ENCODE measurements around the gene ZNF346. TPM values are rescaled to one million over a fixed set of nuclear protein-coding genes. Genes with fewer than 3 reads are reported as not detected.

ZNF346 gene
- total and polyA plus RNA-seq, 8 donors, result 4.7 to 122 (median 16.4) TPM

DNA sequence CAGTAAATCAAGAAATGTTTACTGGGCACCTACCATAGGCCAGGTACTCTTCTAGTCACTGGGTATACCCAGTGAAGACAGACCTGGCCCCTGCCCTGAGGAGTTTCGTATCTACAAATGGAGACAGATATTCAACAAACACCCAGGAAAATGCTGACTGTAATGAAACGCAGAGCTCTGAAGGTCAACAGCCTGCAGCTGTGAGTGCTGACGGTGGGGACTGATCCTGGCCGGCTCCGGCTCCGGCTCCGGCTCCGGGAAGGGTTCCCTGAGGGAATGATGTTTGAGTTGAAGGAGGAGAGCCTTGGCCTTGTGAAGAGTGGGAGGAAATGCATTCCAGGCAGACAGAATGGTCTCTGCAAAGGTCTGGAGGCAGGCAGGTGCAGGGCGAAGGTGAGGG is 87.3 kb downstream of the ZNF346 start:
- H3K4me1 ChIP-seq, result peaks cover 0 to 33% (median 19%) of the 10 kb centered on the region in 4 donors
- TF ChIP-seq POLR2AphosphoS5 (IDR thresholded peaks at IDR 0.05), result no peak
- TF ChIP-seq POLR2A (IDR thresholded peaks at IDR 0.05), result no peak
- TF ChIP-seq EP300 (IDR thresholded peaks at IDR 0.05), result no peak
- TF ChIP-seq, protein P1, sequence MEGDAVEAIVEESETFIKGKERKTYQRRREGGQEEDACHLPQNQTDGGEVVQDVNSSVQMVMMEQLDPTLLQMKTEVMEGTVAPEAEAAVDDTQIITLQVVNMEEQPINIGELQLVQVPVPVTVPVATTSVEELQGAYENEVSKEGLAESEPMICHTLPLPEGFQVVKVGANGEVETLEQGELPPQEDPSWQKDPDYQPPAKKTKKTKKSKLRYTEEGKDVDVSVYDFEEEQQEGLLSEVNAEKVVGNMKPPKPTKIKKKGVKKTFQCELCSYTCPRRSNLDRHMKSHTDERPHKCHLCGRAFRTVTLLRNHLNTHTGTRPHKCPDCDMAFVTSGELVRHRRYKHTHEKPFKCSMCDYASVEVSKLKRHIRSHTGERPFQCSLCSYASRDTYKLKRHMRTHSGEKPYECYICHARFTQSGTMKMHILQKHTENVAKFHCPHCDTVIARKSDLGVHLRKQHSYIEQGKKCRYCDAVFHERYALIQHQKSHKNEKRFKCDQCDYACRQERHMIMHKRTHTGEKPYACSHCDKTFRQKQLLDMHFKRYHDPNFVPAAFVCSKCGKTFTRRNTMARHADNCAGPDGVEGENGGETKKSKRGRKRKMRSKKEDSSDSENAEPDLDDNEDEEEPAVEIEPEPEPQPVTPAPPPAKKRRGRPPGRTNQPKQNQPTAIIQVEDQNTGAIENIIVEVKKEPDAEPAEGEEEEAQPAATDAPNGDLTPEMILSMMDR (IDR thresholded peaks at IDR 0.05), result no peak
- no peak overlapping the region for H3K4me3 ChIP-seq
- H3K36me3 ChIP-seq, result no peaks in the 10 kb centered on the region
- H3K27ac ChIP-seq, result no peak overlapping the region
- H3K9me3 ChIP-seq, result no peaks in the 10 kb centered on the region
- 33 to 53% (median 37%) methylated on average over 9 of the region's 9 CpGs for WGBS, 5 donors
- intact Hi-C loops (cut with DNase I; ENCODE audit: low total_unique reads), result loop anchor here (5.0 kb wide), 1 partner anchor 38 kb away; no protein-coding TSS in a partner anchor
- no peaks in the 10 kb centered on the region for H3K27me3 ChIP-seq
- peak in 1 of 2 donors; percentile 77 for DNase-seq

DNA sequence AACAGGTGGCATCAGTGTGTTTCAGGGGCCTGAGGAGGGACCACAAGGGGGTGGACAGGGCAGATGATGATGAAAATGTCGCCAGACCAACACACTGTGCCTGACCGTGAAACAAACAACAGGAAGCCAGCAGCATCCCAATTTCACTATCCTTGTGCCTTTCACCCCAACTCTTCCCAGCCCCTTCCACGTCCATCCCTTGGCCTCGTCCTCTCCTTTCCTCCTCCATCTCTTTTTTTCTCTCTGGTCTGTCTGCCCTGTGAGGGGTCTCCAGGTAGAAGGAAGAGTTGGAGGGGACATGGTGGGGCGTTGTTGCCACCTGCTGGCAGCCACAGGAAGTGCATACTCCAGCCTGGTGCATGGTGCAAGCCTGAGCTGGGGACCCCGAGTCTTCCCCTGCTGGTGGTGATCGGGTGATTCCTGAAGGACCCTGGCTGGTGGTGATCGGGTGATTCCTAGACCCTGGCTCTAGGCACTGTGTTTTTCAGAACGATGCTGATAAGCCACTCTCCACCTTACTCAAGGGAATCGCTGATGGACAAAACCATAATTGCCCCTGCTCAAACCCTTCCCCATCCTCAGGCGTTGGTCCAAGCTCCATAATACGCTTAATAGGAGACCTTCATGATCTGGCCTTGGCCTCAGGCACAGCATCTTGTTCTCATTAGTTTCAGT is 89.4 kb downstream of the ZNF346 start:
- WGBS, 5 donors, result 16 to 26% (median 18%) methylated on average over 12 of the region's 12 CpGs
- H3K27me3 ChIP-seq, result no peaks in the 10 kb centered on the region
- intact Hi-C loops (cut with DNase I; ENCODE audit: low total_unique reads), result loop anchor here (5.0 kb wide), 1 partner anchor 40 kb away; no protein-coding TSS in a partner anchor
- TF ChIP-seq EP300 (IDR thresholded peaks at IDR 0.05), result no peak
- no peak for TF ChIP-seq POLR2AphosphoS5 (IDR thresholded peaks at IDR 0.05)
- TF ChIP-seq, protein P1 (IDR thresholded peaks at IDR 0.05), result peak in 5 of 7 experiments; percentile 89 to 98 (median 92)
- TF ChIP-seq POLR2A (IDR thresholded peaks at IDR 0.05), result no peak
- no peak overlapping the region for H3K27ac ChIP-seq
- H3K36me3 ChIP-seq, result no peaks in the 10 kb centered on the region
- no peaks in the 10 kb centered on the region for H3K9me3 ChIP-seq
- peak; percentile 51 to 82 for DNase-seq
- no peak overlapping the region for H3K4me3 ChIP-seq
- H3K4me1 ChIP-seq, result peaks cover 0 to 45% (median 28%) of the 10 kb centered on the region in 4 donors

DNA sequence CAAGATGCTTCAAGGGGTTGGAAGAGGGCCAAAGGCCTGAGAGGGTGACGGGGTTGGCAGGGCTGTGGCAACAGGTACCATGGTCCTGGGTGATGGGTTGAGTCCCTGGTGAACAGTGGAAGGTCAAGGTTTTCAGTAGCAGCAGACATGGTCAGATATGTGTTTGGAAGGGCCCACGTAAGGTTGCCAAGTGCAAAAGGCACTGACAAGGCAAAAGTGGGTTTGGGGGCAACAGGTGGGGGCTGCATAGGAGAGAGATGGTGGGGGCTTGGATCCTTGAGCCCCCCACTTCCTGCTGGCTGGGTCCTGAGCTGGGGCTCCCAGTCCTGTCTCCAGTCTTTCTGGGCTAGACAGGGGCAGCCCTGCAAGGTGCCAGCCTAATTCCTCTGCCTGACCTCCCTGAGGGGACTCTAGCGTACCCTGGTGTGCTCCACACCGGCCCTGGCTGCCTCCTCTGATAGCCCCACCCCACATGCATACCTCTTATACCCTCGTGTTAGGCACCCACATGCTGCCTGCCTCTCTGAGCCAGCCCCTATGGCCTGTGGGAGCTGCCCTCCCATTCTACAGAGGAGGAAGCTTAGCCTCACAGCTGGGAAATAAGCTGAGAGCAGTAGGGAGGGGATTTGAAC is 90.2 kb downstream of the ZNF346 start:
- no peaks in the 10 kb centered on the region for H3K36me3 ChIP-seq
- TF ChIP-seq POLR2A (IDR thresholded peaks at IDR 0.05) (no peak), POLR2AphosphoS5 (IDR thresholded peaks at IDR 0.05) (no peak), EP300 (IDR thresholded peaks at IDR 0.05) (no peak)
- TF ChIP-seq, protein P1 (IDR thresholded peaks at IDR 0.05), result no peak
- peaks cover 0 to 50% (median 32%) of the 10 kb centered on the region in 4 donors for H3K4me1 ChIP-seq
- intact Hi-C loops (cut with DNase I; ENCODE audit: low total_unique reads), result loop anchor here (5.0 kb wide), 1 partner anchor 40 kb away; no protein-coding TSS in a partner anchor
- DNase-seq, result no peak
- no peaks in the 10 kb centered on the region for H3K9me3 ChIP-seq
- 59 to 76% (median 72%) methylated on average over 4 to 5 of the region's 5 CpGs for WGBS, 5 donors
- no peaks in the 10 kb centered on the region for H3K27me3 ChIP-seq
- no peak overlapping the region for H3K4me3 ChIP-seq
- no peak overlapping the region for H3K27ac ChIP-seq

DNA sequence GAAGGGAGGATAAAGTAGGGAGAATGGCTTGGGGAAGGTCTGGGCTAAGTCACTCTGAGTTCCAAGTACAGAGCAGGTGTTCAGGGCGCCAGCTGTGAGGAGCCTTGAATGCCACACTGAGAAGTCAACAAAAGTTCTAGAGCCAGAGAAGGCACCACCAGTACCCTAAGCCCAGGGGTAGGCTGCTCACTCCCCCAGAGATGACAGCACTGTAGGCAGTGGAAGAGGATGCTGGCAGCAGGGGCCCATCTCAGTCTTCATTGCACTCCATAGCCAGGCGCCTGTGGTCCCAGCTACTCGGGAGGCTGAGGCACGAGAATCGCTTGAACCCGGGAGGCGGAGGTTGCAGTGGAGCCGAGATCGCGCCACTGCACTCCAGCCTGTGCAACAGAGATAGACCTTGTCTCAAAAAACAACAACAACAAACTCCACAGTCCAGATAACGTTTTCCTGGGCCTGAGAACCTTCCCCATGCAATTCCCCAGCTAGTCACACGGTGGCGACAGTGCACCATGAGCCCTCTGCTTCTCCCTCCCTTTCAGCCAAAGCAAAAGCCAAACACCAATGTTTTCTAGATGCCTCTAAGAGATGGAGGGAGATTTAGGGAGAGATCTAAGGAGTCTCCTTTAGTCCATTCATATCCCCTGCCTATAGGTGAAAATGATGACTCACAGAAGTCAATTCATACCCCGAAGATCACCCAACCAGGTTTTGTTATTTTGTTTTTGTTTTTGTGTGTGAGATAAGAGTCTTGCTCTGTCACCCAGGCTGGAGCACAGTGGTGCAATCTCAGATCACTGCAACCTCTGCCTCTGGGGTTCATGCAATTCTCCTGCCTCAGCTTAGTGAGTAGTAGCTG is 91.3 kb downstream of the ZNF346 start:
- TF ChIP-seq POLR2AphosphoS5 (IDR thresholded peaks at IDR 0.05) (peak in 2 of 3 donors; percentile 29 to 76), POLR2A (IDR thresholded peaks at IDR 0.05) (no peak)
- TF ChIP-seq, protein P1 (IDR thresholded peaks at IDR 0.05), result peak in 6 of 7 experiments; percentile 52 to 99 (median 98)
- peak overlapping the region in 2 of 5 donors; percentile 54 to 56 for H3K27ac ChIP-seq
- no peaks in the 10 kb centered on the region for H3K27me3 ChIP-seq
- no peaks in the 10 kb centered on the region for H3K36me3 ChIP-seq
- 15 to 18% (median 17%) methylated on average over 14 of the region's 14 CpGs for WGBS, 5 donors
- intact Hi-C loops (cut with DNase I; ENCODE audit: low total_unique reads), result loop anchor here (5.0 kb wide), 1 partner anchor 41 kb away; no protein-coding TSS in a partner anchor
- DNase-seq, result peak; percentile 81 to 91
- peaks cover 0 to 50% (median 32%) of the 10 kb centered on the region in 4 donors for H3K4me1 ChIP-seq
- no peaks in the 10 kb centered on the region for H3K9me3 ChIP-seq
- H3K4me3 ChIP-seq, result peak overlapping the region in 1 of 4 donors; percentile 7
